Measurements from ENCODE around the gene INPP5J. TPM values are rescaled to one million over a fixed set of nuclear protein-coding genes. Genes with fewer than 3 reads are reported as not detected.

INPP5J gene
- total and polyA plus RNA-seq, 9 of the 15 experiments (the other 6 are each of a cell fraction or from before 2014, with no cell fraction given) = 0.10 to 6.3 (median 4.8) TPM

DNA sequence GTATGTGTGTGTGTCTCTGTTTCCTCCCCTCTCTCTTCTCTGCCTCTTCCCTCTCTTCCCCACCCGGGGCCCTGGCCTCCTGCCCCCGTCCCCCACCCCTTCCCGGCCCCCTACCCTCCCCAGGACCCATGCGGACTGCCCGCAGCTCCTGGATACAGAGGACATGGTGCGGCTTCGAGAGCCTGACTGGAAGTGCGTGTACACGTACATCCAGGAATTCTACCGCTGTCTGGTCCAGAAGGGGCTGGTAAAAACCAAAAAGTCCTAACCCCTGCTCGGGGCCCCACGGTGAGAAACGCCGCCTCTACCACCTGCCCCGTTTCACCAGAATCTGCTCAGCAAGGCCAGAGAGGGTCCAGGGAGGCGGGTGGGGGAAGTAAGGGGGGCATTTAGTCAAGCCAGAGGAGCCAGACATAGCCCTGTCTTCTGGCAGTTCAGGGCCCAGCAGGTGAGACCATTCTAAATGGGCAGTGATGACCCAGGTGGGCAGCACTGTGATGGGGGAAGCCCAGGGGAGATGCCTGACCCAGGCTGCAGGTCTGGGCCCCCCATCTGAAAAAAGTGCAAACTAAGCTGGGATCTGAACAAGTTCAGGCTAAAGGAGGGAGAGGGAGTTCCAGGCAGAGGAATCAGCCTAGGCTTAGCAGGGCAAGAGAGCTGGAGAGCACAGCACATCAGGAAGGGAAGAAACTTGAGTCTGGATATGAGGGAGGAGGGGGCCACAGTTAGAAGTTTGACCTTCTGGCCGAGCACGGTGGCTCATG, 21.8 kb upstream of the INPP5J start:
- H3K4me2 ChIP-seq (ENCODE audit: insufficient read depth, low read length) = no peak overlapping the region
- DNase-seq (ENCODE audit: extremely low read depth in 1 of 4, low spot score in 3 of 4) = no peak
- H3K9me3 ChIP-seq (replicated peaks; ENCODE audit: control insufficient read depth, insufficient read depth, low read depth, low read length) = no peaks in the 10 kb centered on the region
- no peak overlapping the region for H3K9ac ChIP-seq (ENCODE audit: insufficient read depth in 1 of 2, low read depth in 2 of 2, low read length in 2 of 2)
- no peaks in the 10 kb centered on the region for H4K20me1 ChIP-seq (replicated peaks; ENCODE audit: control insufficient read depth, insufficient read depth, low read length)
- no peak overlapping the region for H2AFZ ChIP-seq (ENCODE audit: low read depth, low read length)
- intact Hi-C loops (cut with micrococcal nuclease) = no loop called here
- 91% methylated on average over 6 of the region's 18 CpGs for WGBS (ENCODE audit: insufficient coverage, low coverage, missing lambda C conversion rate)
- no TSS peak for BruUV-seq (replicated peaks)
- CTCF ChIA-PET (ENCODE audit: low intra/inter-chr PET ratio) = no interaction called here
- in situ Hi-C loops (cut with MboI) = loop anchor here (5.0 kb wide), 2 partner anchors 41 to 126 kb away; partner anchors contain the start of gene PLA2G3
- no peak for FAIRE-seq
- POLR2A ChIA-PET = no interaction called here
- peaks cover 25% of the 10 kb centered on the region; the same call in 2 of the 3 replicates for H3K36me3 ChIP-seq (ENCODE audit: control insufficient read depth, insufficient read depth, low read length)
- H3K27me3 ChIP-seq (ENCODE audit: control insufficient read depth in 2 of 2, insufficient read depth in 2 of 2, low read length in 2 of 2) = no peaks in the 10 kb centered on the region
- no peak overlapping the region for H3K4me3 ChIP-seq
- ATAC-seq = no peak
- H3K79me2 ChIP-seq (ENCODE audit: control insufficient read depth, insufficient read depth, low read length) = no peaks in the 10 kb centered on the region
- H3K4me1 ChIP-seq (replicated peaks in 1 of 2; ENCODE audit: control insufficient read depth in 2 of 2, insufficient read depth in 2 of 2, low read length in 2 of 2) = peaks cover 13 to 16% of the 10 kb centered on the region in 2 experiments; a peak in 4 of 5 replicates
- H3K9me1 ChIP-seq (ENCODE audit: control insufficient read depth, insufficient read depth, low read length) = peaks cover 5% of the 10 kb centered on the region
- no peak overlapping the region for H3K27ac ChIP-seq (ENCODE audit: extremely low read depth, low read depth, low read length)
- no peak for TF ChIP-seq CC2D1A (IDR thresholded peaks at IDR 0.05)
- TF ChIP-seq ZNF12 (CRISPR knock-in tag; IDR thresholded peaks at IDR 0.05) = no peak
- no peak for TF ChIP-seq ZC3H8 (IDR thresholded peaks at IDR 0.05)
- no peak for TF ChIP-seq NR2F6 (CRISPR knock-in tag; IDR thresholded peaks at IDR 0.05)
- TF ChIP-seq POLR2H (tag; IDR thresholded peaks at IDR 0.05; ENCODE audit: low read depth) = no peak
- no peak for TF ChIP-seq ZEB2 (IDR thresholded peaks at IDR 0.05)
- TF ChIP-seq ZNF830 (CRISPR knock-in tag; IDR thresholded peaks at IDR 0.05) = no peak
- TF ChIP-seq, protein P1, sequence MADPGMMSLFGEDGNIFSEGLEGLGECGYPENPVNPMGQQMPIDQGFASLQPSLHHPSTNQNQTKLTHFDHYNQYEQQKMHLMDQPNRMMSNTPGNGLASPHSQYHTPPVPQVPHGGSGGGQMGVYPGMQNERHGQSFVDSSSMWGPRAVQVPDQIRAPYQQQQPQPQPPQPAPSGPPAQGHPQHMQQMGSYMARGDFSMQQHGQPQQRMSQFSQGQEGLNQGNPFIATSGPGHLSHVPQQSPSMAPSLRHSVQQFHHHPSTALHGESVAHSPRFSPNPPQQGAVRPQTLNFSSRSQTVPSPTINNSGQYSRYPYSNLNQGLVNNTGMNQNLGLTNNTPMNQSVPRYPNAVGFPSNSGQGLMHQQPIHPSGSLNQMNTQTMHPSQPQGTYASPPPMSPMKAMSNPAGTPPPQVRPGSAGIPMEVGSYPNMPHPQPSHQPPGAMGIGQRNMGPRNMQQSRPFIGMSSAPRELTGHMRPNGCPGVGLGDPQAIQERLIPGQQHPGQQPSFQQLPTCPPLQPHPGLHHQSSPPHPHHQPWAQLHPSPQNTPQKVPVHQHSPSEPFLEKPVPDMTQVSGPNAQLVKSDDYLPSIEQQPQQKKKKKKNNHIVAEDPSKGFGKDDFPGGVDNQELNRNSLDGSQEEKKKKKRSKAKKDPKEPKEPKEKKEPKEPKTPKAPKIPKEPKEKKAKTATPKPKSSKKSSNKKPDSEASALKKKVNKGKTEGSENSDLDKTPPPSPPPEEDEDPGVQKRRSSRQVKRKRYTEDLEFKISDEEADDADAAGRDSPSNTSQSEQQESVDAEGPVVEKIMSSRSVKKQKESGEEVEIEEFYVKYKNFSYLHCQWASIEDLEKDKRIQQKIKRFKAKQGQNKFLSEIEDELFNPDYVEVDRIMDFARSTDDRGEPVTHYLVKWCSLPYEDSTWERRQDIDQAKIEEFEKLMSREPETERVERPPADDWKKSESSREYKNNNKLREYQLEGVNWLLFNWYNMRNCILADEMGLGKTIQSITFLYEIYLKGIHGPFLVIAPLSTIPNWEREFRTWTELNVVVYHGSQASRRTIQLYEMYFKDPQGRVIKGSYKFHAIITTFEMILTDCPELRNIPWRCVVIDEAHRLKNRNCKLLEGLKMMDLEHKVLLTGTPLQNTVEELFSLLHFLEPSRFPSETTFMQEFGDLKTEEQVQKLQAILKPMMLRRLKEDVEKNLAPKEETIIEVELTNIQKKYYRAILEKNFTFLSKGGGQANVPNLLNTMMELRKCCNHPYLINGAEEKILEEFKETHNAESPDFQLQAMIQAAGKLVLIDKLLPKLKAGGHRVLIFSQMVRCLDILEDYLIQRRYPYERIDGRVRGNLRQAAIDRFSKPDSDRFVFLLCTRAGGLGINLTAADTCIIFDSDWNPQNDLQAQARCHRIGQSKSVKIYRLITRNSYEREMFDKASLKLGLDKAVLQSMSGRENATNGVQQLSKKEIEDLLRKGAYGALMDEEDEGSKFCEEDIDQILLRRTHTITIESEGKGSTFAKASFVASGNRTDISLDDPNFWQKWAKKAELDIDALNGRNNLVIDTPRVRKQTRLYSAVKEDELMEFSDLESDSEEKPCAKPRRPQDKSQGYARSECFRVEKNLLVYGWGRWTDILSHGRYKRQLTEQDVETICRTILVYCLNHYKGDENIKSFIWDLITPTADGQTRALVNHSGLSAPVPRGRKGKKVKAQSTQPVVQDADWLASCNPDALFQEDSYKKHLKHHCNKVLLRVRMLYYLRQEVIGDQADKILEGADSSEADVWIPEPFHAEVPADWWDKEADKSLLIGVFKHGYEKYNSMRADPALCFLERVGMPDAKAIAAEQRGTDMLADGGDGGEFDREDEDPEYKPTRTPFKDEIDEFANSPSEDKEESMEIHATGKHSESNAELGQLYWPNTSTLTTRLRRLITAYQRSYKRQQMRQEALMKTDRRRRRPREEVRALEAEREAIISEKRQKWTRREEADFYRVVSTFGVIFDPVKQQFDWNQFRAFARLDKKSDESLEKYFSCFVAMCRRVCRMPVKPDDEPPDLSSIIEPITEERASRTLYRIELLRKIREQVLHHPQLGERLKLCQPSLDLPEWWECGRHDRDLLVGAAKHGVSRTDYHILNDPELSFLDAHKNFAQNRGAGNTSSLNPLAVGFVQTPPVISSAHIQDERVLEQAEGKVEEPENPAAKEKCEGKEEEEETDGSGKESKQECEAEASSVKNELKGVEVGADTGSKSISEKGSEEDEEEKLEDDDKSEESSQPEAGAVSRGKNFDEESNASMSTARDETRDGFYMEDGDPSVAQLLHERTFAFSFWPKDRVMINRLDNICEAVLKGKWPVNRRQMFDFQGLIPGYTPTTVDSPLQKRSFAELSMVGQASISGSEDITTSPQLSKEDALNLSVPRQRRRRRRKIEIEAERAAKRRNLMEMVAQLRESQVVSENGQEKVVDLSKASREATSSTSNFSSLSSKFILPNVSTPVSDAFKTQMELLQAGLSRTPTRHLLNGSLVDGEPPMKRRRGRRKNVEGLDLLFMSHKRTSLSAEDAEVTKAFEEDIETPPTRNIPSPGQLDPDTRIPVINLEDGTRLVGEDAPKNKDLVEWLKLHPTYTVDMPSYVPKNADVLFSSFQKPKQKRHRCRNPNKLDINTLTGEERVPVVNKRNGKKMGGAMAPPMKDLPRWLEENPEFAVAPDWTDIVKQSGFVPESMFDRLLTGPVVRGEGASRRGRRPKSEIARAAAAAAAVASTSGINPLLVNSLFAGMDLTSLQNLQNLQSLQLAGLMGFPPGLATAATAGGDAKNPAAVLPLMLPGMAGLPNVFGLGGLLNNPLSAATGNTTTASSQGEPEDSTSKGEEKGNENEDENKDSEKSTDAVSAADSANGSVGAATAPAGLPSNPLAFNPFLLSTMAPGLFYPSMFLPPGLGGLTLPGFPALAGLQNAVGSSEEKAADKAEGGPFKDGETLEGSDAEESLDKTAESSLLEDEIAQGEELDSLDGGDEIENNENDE (IDR thresholded peaks at IDR 0.05; ENCODE audit: low read depth, low read length) = no peak
- TF ChIP-seq, protein P2, sequence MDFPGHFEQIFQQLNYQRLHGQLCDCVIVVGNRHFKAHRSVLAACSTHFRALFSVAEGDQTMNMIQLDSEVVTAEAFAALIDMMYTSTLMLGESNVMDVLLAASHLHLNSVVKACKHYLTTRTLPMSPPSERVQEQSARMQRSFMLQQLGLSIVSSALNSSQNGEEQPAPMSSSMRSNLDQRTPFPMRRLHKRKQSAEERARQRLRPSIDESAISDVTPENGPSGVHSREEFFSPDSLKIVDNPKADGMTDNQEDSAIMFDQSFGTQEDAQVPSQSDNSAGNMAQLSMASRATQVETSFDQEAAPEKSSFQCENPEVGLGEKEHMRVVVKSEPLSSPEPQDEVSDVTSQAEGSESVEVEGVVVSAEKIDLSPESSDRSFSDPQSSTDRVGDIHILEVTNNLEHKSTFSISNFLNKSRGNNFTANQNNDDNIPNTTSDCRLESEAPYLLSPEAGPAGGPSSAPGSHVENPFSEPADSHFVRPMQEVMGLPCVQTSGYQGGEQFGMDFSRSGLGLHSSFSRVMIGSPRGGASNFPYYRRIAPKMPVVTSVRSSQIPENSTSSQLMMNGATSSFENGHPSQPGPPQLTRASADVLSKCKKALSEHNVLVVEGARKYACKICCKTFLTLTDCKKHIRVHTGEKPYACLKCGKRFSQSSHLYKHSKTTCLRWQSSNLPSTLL (IDR thresholded peaks at IDR 0.05) = no peak
